Kidney (tissue), 14 donors: ENCODE measurements around the gene ZMYND8. TPM values are rescaled to one million over a fixed set of nuclear protein-coding genes. Genes with fewer than 3 reads are reported as not detected.

ENCODE experiments used
- DNase-seq, 5 donors: peaks; one replicate each; pipeline ENCODE4 v3.0.0-alpha.2; 2013 to 2020
- FAIRE-seq: peaks from 2 replicates; lab custom pipeline; 2012; peaks lifted over from hg19 to GRCh38; lab: Jason Lieb, UNC
- H3K27ac ChIP-seq, 2 donors: one replicate each; pipeline ENCODE4 v1.7.0; 2013; ENCODE audit warnings: low read depth in 2 of 2, low read length in 2 of 2, inconsistent platforms in 1 of 2
- H3K27me3 ChIP-seq: one replicate; pipeline ENCODE4 v1.7.1; 2013; ENCODE audit warnings: low read length, inconsistent platforms; ENCODE audit not compliant: control insufficient read depth, insufficient read depth
- H3K36me3 ChIP-seq, 3 donors: one replicate each; pipeline versions ENCODE4 v1.7.0 to v1.7.1; 2013; ENCODE audit warnings: low read length in 3 of 3, control low read depth in 1 of 3, inconsistent platforms in 1 of 3; ENCODE audit not compliant: insufficient read depth in 3 of 3, control insufficient read depth in 2 of 3
- H3K4me1 ChIP-seq, 3 donors: one replicate each; pipeline versions ENCODE4 v1.7.0 to v1.7.1; 2013; ENCODE audit warnings: low read length in 3 of 3, inconsistent platforms in 1 of 3, low read depth in 1 of 3; ENCODE audit not compliant: control insufficient read depth in 2 of 3, insufficient read depth in 2 of 3
- H3K4me3 ChIP-seq, 3 donors: one replicate each; pipeline versions ENCODE4 v1.7.0 to v1.8.1; 2013; ENCODE audit warnings: low read length in 3 of 3, control low read depth in 1 of 3, inconsistent platforms in 1 of 3
- H3K9ac ChIP-seq, 3 donors: one replicate each; pipeline versions ENCODE4 v1.7.0 to v1.7.1; 2013; ENCODE audit warnings: low read length in 3 of 3, control low read depth in 1 of 3, inconsistent platforms in 1 of 3
- H3K9me3 ChIP-seq, 3 donors: one replicate each; pipeline versions ENCODE4 v1.7.0 to v1.7.1; 2013; ENCODE audit warnings: low read length in 3 of 3, control low read depth in 1 of 3, inconsistent platforms in 1 of 3; ENCODE audit not compliant: control insufficient read depth in 2 of 3, insufficient read depth in 1 of 3
- intact Hi-C: fragments of 100-400 bp; cut with DNase I; formaldehyde crosslinking; loops from one replicate; pipeline ENCODE4 v1.11.1; 2022
- polyA plus RNA-seq: library from polyadenylated mRNA; stranded (reverse); fragments of 350-450 nt; fragmentation: Illumina TruSeq; extraction: RNeasy Lipid Tissue Mini Kit (QIAGEN cat#74804); gene quantifications from one replicate; pipeline ENCODE4 v1.2.3, GENCODE V29; 2014; ENCODE audit warnings: low read depth, low replicate concordance; ENCODE audit not compliant: insufficient read depth
- total RNA-seq: library from RNA; stranded (reverse); fragmentation: NEBNext Ultra II Directional; extraction: Animal tissue kit (Norgen Biotek cat#: 25700); gene quantifications from one replicate; pipeline ENCODE4 v1.2.1, GENCODE V29; 2021
- TF ChIP-seq, protein P1 (sequence below): IDR thresholded peaks from 3 replicates; pipeline ENCODE4 v1.5.1; 2012; ENCODE audit warnings: mild to moderate bottlenecking, moderate library complexity, borderline replicate concordance; ENCODE audit not compliant: insufficient read depth; ENCODE audit errors: extremely low read depth
- donor health status: control.
- donor health status: control.
- donor health status: control.
- donor health status: control.
- donor health status: control.
- donor health status: DM: yes; HTN: yes; CAD: no.
- donor health status: Normal renal cell carcinoma (clear cell type).

ZMYND8 gene
- total and polyA plus RNA-seq, 2 donors from 2014 or later = 10.5 to 37.5 TPM

DNA sequence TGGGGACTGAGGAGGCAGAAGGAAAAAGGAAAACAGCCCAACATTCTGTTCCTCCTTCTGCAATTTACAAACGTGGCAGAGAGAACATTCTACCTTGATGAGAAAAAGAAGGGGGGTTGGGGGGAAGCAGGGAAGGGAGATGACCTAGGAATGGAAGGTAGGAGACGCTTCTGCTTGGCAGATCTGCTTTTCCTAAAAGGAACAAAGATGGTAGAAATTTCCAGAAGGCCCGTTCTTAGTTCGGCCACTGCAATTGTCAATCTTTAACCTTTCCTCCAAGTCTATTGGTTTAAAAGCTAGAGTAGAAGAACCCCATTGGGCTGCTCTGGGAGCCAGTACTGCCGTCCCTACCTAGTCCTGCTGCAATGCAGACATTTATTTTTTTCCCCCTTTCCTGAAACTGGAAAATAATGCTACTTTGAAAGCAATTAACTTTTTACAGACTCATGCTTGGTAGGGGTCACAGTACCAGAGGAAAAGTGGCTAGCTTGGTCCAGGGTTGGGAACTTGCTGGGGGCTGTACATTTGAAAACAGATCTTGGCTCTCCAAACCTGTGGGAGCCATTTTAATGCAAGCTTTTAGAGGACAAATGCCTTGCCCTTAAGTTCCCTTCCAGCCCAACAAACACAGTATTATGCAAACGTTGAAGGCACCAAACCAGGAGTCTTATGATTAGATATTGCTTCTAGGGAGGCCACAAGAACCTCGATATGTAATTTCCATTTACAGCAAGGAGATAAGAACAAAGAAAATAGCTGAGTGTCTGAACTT lies 2.6 kb downstream of the ZMYND8 start:
- H3K4me1 ChIP-seq = peaks cover 61 to 95% (median 80%) of the 10 kb centered on the region in 3 donors
- peak overlapping the region; percentile 89 to 100 for H3K27ac ChIP-seq
- DNase-seq (peak in 2 of 5 donors; percentile 37 to 47), FAIRE-seq (no peak)
- no peaks in the 10 kb centered on the region for H3K9me3 ChIP-seq
- H3K4me3 ChIP-seq = peak overlapping the region in 2 of 3 donors; percentile 40 to 45
- H3K9ac ChIP-seq = peak overlapping the region; percentile 15 to 79 (median 26)
- intact Hi-C loops = no loop called here
- no peaks in the 10 kb centered on the region for H3K27me3 ChIP-seq
- no peaks in the 10 kb centered on the region for H3K36me3 ChIP-seq
- TF ChIP-seq, protein P1, sequence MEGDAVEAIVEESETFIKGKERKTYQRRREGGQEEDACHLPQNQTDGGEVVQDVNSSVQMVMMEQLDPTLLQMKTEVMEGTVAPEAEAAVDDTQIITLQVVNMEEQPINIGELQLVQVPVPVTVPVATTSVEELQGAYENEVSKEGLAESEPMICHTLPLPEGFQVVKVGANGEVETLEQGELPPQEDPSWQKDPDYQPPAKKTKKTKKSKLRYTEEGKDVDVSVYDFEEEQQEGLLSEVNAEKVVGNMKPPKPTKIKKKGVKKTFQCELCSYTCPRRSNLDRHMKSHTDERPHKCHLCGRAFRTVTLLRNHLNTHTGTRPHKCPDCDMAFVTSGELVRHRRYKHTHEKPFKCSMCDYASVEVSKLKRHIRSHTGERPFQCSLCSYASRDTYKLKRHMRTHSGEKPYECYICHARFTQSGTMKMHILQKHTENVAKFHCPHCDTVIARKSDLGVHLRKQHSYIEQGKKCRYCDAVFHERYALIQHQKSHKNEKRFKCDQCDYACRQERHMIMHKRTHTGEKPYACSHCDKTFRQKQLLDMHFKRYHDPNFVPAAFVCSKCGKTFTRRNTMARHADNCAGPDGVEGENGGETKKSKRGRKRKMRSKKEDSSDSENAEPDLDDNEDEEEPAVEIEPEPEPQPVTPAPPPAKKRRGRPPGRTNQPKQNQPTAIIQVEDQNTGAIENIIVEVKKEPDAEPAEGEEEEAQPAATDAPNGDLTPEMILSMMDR = no peak

DNA sequence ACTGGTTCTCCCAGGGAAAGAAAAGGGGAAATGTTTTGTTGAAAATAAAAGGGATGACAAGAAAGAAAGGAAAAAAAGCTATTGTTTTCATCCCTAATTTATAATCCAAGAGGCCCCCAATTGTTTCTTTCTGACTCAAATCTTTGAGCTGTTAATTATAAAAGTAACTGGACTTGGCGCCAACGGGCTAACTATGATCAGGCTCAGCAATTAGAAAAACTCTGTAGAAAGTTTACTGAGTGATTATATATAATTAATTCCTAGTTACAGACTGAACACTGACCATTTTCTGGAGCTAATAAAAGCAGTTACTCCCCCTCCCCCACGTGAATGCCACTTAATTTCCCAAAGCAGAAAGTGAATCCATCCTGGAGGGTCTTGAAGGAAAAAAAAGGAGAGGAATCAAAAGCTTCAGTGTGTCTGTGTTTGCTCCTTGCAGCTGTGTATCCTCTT lies 3.2 kb downstream of the ZMYND8 start:
- DNase-seq = peak in 2 of 5 donors; percentile 58 to 62
- no peak for FAIRE-seq

DNA sequence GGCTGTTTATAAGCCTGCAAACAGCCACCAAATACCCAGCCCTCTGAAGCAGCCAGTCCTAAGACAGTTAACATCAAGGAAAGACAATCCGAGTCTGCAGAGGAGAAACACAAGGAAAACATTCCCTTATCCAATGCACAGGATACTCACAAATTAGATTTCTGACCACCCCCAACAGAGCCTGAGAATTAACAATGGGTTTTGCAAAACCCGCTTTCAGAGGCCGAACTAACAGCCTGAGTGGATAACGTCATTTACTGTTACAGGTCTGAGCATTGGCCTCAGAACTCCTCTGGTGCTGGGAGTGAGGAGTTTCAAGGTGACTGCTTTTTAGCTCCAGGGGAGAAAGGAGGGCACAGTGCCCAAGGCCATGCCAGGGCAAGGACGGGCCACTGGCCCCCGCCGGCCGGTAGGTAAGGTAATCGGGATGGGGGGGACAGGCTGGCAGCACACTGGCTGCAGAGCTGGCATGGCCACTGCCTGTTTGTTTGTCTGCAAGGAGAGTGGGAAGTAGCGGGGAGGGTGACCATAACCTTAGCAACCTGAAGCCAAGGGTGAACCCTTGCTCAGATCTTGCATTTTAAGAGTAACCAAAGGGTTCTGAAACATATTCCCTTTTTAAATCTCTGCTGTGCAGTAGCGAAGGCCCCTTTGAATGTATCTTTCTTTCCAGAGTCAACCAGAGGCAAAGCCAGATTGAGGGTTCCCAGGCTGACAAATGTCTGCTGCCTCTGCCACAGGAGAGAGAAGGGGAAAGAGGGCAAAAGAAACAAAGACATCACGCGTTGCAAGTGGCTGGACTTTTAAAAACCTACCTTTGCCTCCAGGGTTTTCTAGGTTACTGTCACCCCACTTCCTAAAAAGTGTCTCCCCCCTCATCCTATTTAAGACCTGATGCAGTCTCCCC lies 3.9 kb downstream of the ZMYND8 start:
- Histone ChIP-seq H3K27ac (peak overlapping the region; percentile 89 to 100), H3K9me3 (no peaks in the 10 kb centered on the region), H3K4me1 (peaks cover 57 to 96% (median 81%) of the 10 kb centered on the region in 3 donors), H3K36me3 (no peaks in the 10 kb centered on the region), H3K4me3 (peak overlapping the region in 2 of 3 donors; percentile 33 to 36), H3K9ac (peak overlapping the region; percentile 6 to 79 (median 49)), H3K27me3 (no peaks in the 10 kb centered on the region)
- TF ChIP-seq, protein P1 = no peak
- DNase-seq (peak; percentile 43 to 88 (median 67)), FAIRE-seq (no peak)
- intact Hi-C loops = no loop called here

More for the DNA sequence above, 3.2 kb downstream of the ZMYND8 start:
- TF ChIP-seq, protein P1 = no peak
- Histone ChIP-seq H3K9ac (peak overlapping the region in 2 of 3 donors; percentile 43 to 79), H3K4me3 (peak overlapping the region in 1 of 3 donors; percentile 33), H3K27me3 (no peaks in the 10 kb centered on the region), H3K9me3 (no peaks in the 10 kb centered on the region), H3K27ac (peak overlapping the region; percentile 89 to 100), H3K4me1 (peaks cover 60 to 95% (median 80%) of the 10 kb centered on the region in 3 donors), H3K36me3 (no peaks in the 10 kb centered on the region)
- intact Hi-C loops = no loop called here
